Stimulated activated CD8-positive, alpha-beta memory T cell treated with anti-CD3 and anti-CD28 coated beads, Interleukin-2, amount 100 ng/mL, for 1 hour (primary cell): Measurements from ENCODE around the gene MRPS10.
"Not testable (repeated sequence)": the region's sequence is repeated elsewhere in the genome, so short reads cannot be mapped to it uniquely, and the experiment has no call there.

Experiments used
- DNase-seq, 2 donors: peaks; one replicate each; pipeline ENCODE4 v3.0.0-alpha.2; 2020; ENCODE audit warnings: low read depth in 2 of 2

The MRPS10 gene

DNA sequence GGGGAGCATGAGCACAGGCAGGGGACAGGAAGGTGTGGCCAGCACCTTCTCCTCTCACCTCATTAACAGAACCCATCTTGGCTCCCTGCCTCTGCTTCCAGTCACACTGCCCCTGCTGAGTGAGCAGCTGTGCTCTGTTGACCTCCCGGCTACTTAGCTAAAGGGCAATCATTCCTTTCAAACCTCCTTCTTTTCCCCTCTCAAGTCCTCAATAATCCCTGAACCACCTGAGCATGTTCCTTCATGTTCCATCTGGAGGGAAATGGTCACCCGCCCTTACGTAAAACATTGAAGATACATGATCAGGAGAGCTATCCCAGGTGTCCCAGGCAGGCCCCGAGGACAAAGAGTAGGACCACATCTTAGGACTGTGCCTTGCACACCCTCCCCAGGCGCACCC lies 21.7 kb upstream of the MRPS10 start:
- DNase-seq: no peak

- DNase-seq: no peak
These were observed 20.2 kb upstream of the MRPS10 start for GRCh38 chr6:42237857-42238256.

GRCh38 chr6:42236682-42237473 lies 19.2 kb upstream of the MRPS10 start:
- DNase-seq: no peak

GRCh38 chr6:42236030-42236429 lies 18.4 kb upstream of the MRPS10 start:
- no peak for DNase-seq

GRCh38 chr6:42232035-42232434 lies 14.4 kb upstream of the MRPS10 start:
- no peak for DNase-seq

GRCh38 chr6:42230345-42231321 lies 13.0 kb upstream of the MRPS10 start:
- no peak for DNase-seq

GRCh38 chr6:42229506-42230119 lies 12.0 kb upstream of the MRPS10 start:
- DNase-seq: no peak

DNA sequence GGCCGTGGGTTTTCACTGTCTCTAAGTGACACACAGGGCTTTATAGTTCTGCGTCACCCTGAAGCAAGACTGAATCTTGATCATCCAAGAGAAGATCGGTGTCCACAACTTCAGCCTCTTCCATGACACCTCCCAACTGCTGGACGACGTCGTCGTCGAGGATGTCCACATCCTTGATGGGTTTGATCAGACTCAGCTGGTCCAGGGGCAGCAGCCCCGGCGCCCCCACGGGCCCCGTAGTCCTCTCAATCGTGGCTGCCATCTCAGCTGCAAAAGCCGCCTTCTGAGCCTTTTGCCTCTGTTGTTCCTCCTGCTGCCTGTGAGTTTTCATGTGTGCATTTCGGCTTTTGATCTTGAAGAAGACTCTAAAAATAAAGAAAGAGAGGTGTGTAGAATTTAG lies 10.6 kb upstream of the MRPS10 start:
- DNase-seq: no peak

- no peak for DNase-seq
These were observed 9.7 kb upstream of the MRPS10 start for GRCh38 chr6:42227173-42227850.

- no peak for DNase-seq
These were observed 9.0 kb upstream of the MRPS10 start for GRCh38 chr6:42226645-42227143.

DNA sequence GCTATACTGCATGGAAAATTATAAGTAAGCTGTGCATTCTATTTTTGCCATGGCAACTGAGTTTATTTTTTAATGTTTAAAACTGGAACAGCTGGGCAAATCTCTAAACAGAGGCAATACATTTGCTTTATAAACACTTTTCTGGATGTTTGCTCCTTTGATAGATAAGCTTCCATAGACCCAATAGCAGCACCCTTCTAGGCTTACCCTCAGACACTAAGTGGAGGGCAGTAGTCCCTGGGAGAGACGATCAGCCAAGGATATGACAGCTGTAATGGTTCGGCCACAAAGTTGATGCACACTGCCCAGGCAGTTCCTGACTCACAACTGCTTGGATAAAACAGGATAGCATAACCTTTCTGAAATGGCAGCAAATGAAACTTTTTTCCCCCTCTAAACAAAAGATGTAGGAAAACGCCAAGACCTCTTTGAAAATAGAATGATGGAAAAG lies 8.5 kb upstream of the MRPS10 start:
- no peak for DNase-seq

DNA sequence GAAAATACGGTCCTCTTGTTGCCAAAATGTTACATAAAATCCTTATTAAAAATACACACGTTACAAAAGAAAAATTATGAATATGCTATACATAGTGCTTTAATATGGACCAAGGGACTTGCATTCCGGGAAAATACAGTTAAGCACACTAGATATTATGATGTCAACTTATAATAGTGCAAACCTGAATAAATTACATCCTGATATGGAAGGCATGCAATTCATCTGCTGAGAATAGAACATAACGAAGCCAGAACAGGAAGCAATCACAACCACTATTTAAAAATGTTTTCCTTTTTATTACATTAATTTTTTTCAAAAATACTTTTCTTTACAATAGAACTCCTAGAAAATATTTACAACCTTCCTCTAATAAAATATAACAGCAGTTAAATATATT lies 7.8 kb upstream of the MRPS10 start:
- no peak for DNase-seq

DNA sequence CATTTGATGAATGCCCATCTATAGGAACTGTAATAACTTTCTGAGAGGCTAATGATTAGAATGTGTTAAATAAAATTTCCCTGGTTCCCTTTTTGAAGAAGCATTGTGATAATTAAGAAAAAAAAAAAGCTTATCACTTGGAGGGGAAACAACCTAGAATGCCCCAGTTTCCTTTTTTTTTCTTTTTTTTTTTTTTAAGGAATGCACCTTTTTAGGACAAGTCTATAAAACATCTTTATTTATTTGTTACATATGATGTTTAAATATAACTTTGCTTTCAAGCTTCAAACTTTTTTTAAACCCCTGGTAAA lies 7.3 kb upstream of the MRPS10 start:
- DNase-seq: no peak

GRCh38 chr6:42224222-42225028 lies 6.8 kb upstream of the MRPS10 start:
- DNase-seq: no peak

DNA sequence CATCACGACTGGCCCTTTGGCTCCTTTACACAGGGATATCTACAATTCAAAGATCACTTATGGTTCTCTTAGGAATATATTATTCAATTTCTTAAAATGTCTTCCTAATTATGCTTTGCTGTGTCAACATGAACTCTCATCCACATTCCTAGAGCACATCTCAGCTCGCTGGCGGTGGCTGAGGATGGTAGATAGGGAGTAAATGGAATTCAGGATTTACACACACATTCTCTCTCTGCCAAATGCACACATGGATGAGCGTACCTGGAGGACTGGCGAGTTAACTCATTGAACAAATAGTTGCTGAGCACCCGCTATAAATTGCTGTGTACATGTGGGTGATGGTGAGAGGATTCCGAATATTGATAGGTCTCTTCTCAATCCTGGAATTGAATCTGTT lies 4.8 kb upstream of the MRPS10 start:
- no peak for DNase-seq

DNA sequence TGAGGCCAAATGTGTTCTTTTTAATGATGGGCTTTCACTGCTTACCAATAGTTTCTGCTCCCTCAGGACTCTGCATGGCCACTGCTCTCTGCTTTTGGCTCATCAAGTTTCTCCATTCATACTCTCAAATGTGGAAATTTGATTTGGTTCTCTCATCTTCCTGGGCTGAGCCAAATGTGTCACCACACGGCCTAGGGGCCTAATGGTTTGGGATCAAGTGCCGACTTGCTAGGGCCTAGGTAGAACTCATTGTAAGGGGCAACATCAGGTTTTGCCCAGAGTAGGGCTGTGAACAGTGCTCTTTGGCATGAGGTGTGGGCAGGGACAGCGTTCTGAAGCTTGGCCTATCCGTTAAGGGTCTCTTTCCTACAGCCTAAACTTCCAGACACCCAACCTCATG lies 3.9 kb upstream of the MRPS10 start:
- no peak for DNase-seq

DNA sequence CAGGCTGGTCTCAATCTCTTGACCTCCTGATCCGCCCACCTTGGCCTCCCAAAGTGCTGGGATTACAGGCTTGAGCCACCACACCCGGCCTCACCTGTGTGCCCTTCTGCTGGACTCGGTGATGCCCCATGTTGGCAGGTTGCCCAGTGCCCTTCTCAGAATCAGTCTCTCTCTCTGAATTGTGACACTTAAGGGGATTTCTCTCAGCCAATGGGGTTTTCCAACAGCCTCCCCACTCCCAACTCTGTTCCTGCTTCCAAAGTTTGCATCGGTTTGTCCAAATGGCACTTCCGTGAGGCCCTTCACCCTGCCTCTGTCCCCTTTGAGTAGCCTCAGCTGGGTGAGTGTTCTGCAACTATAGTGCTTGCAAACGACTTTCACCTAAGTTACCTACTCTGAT lies 3.1 kb upstream of the MRPS10 start:
- no peak for DNase-seq

- no peak for DNase-seq
These were observed 523 bp downstream of the MRPS10 start for GRCh38 chr6:42217157-42217518.

- not testable (repeated sequence) for DNase-seq
These were observed 1.2 kb downstream of the MRPS10 start for GRCh38 chr6:42216495-42216894.

DNA sequence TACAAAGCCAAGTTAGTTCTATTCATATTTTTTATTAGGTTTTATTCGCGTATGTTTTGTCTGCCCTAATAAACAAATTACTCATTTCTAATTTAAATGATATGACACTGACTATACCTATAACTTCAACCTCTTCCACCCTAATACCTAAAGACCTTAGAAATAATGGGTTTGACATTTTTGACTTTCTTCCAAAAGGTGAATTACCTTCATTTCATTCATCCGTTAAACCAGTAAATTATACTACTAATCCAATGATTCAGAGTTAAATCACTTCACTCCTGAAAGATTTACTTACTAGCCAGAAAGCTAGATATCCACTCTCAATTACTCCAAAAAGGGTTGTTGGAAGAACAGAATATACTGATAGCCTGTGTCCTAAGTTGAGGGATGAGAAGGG lies 5.2 kb downstream of the MRPS10 start:
- DNase-seq: no peak

- DNase-seq: no peak
These were observed 5.9 kb downstream of the MRPS10 start for GRCh38 chr6:42211726-42212125.
